GM21576 (cell line): ENCODE measurements around the gene ALS2.
A peak's percentile ranks its signal among the peaks of the same experiment; 100 is the strongest.
"Not testable (repeated sequence)": the region's sequence is repeated elsewhere in the genome, so short reads cannot be mapped to it uniquely, and the experiment has no call there.

Experiments used
- ATAC-seq: cut with Tn5 transposase; IDR thresholded peaks from one replicate; pipeline ENCODE4 v1.9.1; 2021; ENCODE audit warnings: mild to moderate bottlenecking, moderate library complexity; ENCODE audit not compliant: unreplicated experiment

The ALS2 gene

DNA sequence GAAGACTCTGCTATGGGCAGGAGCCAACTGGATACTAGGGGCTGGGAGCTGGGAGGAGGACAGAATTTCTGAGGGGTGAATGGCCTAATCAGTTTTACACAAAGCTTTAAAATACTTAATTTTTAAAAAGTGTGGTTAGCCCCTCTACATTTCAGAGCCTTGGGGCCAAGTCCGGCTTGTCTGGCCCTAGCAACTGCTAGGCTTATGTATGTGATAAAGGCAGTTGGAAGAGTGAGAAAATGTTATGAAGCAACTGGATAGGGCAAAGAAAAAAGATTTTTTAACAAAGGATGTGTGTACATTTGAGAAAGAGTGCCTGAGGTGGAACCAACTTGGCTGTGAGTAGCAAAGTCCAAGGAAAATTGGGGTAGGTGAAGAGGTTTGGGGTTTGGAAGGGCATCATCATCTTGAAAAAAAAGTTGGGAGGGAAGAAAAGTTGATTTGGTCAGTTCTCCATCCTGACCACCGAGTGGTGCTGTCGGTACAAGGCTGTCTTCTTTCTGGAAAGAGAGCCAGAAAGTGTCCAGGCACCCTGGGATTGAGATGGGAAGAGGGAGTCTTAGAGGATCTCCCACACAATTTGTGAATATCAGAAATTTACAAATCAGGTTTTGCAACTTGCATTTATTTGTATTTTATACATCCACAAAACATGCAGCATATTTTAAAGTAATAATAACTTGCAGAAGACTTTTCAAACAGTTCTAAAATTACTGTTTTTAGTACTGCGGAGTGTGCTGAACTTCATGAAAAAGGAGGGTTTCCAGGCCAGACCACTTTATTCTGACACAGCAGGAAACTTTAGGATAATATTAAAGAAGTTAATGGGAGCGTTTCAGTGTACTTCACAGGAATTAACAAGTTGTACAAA, 15.1 kb upstream of the ALS2 start:
- no peak for ATAC-seq

DNA sequence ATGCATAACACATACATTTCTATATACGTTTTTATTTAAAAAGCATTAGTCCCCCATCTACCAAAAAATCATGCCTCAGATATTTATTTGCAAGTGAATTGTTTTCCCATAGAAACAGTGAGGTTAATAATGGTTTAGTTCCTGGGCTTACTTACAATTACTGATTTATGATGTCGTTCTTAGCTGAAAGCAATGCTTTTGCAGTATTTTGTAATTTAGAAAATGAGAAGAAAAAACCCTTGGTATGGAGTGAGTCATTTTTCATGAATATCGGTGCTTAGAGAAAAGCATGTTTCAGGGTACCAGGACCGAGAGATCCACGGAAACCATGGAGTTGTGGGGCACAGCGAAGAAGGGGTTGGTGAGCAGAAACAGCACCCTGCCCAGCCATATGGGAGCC, 13.6 kb upstream of the ALS2 start:
- no peak for ATAC-seq

DNA sequence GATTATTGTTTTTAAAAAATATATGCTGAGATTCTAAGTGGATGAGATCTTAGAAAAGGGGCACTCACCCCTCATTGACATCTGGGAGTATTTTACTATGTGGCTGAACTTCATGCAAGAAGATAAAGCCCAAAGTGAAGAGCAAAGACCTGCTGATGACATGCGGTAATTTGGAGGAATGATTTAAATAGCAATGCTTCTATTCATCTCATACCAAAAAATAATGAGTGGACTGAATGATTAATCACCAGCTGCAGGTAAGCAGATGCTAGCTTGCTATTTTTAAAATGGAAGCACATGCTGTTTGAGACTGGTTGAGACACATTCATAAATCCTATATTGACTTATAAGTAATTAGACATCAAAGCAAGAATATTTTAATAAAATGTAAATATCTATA, 12.9 kb upstream of the ALS2 start:
- ATAC-seq, result no peak

DNA sequence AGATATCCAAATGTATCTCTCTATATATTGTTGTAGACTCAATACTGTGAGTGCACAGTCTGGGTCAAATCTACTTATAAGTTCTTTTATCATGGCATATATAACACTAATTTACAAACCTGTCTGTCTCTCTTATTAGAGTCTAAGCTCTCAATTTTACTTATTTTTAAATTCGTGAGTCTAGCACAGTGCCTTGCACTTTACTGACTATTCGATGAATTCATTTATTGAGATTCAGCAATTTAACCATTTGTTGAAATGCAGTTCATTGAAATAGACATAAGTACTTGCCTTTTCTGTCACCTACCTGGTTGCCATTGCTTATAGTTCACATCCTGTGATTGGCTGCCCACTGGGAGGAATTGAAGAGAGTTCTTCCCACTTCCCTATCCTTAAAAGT, 10.3 kb upstream of the ALS2 start:
- no peak for ATAC-seq

DNA sequence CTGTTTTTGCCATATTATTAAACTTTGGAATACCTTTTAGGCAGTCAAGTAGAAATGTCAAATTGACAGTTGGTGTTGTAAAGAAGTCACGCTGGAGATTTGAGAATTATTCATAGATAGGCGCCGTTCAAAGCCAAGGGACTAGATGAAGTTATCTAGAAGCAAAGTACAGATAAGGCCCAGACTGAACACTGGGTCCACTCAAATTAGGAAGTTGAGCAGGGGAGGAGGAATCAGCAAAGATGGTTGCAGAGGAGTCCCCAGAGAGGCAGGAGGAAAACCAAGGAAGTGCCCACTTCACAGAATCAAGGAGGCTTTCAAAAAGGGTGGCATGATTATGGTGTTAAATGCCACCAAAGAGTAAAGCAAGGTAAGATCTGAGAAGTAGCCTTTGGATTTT, 9.6 kb upstream of the ALS2 start:
- no peak for ATAC-seq

DNA sequence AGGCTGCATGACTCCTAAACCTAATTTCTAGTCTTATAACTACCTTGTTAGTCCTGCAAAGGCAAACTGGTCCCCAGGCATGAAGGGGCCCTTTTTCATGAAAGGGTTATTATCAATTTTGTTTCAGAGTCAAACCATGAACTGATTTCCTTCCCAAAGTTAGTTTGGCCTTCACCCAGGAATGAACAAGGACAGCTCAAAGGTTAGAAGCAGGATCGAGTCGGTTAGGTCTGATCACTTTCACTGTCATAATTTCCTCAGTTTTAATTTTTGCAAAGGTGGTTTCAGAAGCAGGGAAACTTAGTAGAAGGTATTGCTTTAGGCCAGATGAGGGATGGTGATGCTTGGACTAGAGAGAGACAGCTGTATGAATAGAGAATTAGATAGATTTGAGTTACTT, 8.7 kb upstream of the ALS2 start:
- ATAC-seq, result no peak

DNA sequence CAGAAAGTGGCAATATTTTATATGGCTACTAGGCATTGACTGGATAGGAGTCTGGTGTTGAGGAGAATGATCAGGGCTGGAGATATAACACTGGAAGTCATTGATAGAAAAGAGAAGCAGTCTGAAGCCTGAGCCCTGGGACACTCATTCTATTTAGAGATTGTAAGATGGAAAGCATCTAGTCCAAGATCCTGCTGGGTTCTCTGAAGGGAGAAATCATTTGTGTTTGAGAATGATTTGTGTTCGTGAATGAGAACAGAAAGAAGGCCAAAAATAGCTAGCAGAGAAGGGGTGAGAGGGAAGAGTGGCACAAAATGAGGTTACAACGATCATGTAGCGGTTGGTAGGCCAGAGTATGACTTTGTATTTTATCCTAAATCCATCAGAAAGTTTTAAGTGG, 7.6 kb upstream of the ALS2 start:
- ATAC-seq, result no peak

DNA sequence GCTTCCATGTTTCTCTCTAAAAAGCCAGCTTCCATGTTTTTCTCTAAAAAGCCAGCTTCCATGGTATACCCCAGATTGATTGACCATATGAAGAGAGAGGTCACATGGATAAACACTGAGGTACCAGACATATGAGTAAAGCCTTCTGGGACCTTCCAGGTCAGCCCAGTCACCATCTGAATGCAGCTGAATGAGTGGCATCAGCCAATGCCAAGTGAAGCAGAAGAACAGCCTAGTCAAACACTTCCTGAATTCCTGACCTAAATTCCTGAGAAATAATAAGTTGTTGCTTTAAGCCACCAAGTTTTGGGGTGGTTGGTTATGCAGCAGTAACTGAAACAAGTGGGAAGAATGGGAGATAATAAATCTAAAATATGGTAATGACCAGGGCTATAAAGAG, 5.7 kb upstream of the ALS2 start:
- ATAC-seq, result no peak

DNA sequence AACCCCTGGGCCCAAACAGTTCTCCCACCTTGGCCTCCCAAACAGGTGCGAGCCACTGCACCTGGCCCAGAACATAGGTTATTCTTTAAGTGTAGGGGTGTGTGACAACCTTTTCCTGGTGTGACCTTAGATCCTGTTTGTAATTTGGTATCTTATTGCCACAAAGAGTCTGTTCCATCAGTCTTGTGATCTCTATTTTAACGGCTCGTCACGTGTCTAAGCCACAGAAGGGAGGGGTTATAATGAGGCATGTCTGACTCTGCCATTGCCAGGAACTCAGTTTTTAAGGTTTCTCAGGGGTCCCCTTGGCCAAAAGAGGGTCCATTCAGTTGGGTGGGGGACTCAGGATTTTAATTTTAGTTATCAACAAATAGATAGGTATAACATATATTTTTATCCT, 4.4 kb upstream of the ALS2 start:
- no peak for ATAC-seq

DNA sequence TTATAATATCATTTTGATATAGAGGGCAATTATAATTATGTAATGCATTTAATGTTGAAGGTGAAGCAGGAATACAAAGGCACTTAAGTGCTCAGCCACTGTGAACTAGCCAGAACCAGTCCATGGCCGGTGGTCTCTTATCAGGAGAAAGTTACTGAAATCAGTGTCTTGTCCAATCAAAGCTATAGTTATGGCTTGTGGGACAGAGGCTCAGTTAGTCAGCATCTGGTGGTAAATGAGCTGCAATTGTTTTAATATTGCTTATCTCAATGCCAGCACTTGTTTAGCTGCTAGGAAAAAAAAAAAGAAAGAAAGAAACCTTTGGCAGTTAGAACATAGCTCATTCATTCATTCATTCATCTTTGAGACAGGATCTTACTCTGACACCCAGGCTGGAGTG, 3.8 kb upstream of the ALS2 start:
- ATAC-seq, result no peak

DNA sequence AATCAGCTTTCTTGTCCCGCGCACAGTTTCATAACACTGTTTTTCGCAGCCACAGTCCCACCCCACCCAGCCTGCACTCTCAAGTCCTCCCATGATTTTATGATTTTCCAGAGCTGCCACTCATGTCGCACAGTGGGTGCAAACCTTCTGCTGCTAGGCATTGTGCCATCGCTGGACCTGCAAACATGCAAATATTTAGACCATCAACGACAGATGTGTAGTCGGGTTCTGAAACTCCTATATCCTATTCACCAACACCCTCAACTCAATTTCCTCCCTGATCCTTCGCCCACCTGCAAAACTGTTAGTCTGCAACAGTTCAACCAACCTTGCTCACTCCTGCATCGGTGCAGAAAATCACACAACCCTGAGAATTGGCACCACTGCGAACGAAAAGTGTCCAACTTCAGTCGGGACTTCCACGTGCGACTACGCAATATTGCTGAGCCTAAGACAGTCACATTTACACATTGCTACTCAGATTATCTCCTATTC, 871 bp upstream of the ALS2 start:
- ATAC-seq, result no peak

DNA sequence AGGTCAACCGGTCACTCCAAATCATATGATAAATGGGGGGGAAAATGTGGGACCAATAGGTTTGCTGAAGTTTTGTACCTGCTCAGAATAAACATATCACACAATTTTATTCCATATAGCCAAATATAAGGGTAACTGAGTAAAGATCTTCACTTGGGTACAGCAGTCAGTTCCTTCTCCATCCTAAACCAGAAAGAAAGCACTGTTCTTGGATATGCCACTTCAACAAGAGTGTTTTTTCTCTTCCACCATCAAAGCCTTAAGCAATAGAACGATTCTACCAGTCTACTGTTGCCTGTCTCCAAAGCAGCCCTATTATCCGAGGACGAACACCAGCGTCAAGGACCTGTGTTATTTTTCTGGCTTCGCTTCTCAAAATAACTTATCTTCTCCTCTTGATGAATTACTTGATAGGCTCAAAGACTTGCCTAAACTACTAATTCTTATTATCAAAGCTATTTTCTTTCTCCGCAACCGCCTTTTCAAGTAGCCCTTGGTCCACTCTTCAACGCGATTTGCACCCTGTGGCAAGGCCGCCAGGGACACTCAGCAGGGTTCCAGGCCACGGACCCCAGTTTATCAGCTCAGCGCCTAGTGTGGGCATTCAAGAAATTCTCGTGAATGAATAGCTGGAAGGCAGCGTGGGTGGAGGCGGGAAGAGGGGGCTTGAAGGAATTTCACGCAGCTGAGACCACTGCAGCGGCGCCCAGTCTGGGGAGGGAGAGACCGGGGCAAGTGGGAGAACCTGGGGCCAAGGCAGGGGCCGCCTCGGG, 646 bp downstream of the ALS2 start:
- peak; percentile 5 for ATAC-seq

DNA sequence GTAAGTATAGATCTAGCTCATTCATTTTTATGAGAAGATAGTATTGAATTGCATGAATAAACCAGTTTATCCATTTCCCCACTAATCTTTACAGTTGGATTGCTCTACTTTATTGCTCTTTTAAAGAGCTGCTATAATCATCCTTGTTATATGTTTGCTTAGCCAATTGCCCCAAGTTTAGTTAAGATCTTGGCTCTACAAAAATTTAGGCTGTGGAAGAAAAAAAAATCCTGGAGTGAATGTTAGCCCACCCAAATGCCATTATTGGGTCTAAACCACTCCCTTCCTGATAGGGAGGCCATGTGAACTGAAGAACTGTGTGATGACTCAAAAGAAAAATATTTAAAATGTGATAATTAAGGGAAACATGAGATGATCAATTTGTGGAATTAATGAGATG, 2.9 kb downstream of the ALS2 start:
- ATAC-seq, result no peak

DNA sequence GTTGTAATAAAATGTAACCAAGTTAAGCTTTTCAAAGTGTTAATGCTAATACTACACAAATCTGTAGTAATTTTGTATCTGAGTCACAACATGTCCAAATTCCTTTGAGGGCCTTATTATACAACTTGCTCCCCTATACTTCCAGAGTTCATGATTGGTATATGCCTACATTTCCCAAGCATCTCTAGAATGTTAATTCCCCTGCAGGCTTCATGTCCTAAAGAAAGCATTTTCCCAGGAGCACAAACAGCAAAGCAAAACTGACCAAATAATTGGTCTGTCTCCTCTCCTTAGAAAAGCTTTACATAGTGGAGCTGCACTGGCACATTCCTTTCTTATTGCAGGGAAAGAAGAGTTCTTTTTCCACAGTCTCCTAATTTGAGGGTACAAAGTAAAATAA, 3.7 kb downstream of the ALS2 start:
- ATAC-seq, result no peak

DNA sequence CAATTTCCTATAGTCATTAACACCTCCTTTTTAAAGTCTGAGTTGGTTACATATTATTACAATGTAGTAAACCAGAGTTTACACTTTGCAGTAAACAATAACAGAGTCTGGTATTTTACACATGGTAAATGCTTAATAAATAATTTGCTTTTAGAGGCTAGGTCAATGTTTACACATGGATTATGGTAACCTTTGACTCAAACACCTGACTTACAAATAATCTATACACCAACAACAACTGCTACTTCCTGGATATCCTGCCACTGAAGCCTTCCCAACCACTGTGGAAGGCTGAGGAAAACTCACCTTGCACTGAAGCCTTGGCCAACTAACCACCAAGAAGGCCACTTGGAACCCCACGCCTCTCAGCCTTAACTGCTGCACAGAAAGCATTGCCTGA, 5.4 kb downstream of the ALS2 start:
- no peak for ATAC-seq

DNA sequence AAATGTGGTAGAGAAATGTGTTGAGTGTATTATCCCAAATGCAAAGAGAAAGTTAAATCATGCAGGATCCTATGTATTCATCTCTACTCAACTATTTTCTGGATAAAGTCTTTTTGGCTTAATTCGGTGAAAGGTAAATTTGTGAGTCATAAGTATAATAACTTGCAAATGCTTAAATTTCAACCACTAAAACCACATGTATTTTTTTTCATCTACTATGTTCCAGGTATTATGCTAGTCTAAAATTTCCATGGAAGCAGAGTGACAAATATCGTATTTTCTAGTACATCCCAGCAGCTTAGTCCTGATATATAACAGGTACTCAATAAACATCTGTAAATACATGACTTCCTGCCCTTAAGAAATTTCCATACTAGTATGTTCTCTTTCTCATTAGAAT, 6.2 kb downstream of the ALS2 start:
- ATAC-seq, result no peak

DNA sequence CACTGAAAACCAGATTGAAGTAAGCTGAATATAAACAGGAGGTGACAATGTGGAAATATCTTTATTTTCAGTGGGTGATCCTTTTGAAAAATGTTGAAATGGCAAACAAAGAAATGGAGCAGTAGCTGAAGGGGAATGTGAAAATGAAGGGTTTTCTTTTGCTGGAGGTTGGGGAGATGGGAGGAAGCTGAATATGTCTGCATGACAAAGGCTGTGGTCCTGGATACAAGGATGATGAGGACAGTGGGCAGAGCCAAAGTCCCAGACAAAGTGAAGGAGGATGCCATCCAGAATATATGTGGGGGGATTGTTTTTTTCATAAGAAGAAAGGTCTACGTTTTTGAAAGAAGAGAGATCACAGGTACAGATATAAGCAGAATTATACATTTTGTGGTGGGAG, 6.7 kb downstream of the ALS2 start:
- ATAC-seq, result no peak

DNA sequence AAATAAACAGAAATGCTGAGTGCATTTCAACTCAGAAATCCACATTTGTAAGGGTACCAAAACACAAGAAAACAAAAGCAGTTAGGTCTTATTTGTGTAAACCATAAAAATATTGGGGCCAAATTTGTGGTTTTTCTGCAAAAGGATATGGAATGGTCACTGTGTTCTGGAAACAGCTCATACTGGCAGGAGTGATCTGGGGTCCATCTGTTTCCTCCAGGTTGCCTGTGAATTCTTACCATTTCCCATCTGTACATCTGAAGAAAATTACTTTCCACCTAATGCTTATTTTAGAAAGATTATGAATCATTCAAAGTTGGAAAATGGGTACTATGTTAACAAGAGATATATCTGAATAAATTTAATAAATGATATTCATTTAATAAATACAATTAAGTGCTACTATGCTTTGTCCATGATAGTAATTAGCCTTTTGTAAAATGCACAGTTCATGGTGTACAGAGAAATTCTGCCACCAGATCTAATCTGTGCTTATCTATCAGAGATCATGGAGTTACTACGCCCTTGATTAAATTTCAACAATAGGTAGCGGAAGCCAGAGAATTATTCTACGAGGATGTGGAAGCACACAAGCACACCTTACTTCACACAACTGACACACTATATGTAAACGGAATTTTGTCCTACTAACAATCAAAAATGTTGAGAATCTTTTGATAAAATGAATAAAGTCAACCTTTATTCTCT, 10.9 kb downstream of the ALS2 start:
- no peak for ATAC-seq

DNA sequence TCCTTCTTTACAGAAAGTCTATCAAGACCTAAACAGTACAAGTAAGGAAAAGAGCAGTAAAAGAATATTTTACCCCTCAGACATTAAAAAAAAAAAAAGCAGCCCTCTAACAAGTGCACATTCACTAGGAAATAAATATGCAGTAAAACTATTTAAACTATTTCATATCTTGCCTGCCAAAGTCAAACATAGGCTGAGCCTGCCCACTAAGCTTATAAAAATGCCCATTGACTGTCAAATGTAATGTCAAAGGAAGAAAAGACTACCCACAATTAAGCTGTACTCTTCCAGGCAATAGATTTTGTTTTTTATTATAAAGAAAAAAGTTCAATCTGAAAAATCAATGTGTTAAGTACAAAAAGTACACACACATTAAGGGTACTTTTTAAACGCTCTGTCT, 11.8 kb downstream of the ALS2 start:
- ATAC-seq, result no peak

DNA sequence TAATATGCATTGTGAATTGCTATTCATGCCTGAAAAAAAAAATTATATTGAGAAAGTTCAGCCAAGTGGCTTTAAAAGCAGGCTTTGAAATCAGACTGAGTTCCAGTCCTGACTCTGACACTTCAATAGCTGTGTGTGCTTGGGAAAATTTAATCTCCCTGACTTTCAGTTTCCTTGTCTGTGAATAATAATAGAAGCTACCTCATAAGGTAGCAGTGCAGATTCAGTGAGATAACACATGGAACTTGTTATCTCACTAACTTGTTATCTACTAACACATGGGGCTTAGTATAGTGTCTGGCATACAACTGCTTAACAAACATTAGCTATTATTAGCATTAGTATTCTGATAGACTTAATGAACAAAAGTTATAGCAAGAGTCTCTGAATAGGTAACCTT, 14.9 kb downstream of the ALS2 start:
- ATAC-seq, result no peak

DNA sequence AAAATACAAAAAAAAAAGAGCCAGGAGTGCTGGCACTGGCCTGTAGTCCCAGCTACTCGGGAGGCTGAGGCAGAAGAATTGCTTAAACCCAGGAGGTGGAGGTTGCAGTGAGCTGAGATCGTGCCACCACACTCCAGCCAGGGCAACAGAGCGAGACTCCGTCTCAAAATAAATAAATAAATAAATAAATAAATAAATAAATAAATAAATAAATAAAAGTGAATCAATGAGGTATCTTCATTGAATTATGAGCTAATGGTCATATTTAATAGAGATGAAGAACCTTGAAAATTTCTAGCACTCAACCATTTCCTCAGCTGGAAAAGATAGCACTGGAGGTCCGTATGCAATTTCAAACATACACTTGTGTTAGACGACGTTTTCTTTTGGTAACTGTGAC, 16.3 kb downstream of the ALS2 start:
- ATAC-seq, result not testable (repeated sequence)

DNA sequence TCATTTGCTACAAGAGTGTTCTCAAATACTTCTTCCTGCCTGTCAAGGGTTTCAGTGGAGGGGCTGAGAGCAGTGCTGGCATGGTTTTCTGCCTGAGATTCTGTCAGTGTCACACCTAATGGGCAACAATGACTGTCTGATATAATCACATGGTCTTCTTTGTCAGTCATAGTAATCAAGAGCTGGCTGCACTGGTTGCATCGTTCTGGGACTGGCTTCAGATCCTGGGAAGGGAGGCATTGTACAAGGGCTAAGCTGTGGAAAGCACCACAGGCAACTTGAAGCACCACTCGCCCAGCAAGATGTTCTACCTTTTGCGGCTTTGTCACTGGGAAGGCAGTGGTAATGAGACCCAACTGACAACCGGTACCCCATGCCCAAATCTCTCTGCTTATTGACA, 19.6 kb downstream of the ALS2 start:
- no peak for ATAC-seq
